ENCODE results near the gene SHROOM4.

Gene SHROOM4

DNA sequence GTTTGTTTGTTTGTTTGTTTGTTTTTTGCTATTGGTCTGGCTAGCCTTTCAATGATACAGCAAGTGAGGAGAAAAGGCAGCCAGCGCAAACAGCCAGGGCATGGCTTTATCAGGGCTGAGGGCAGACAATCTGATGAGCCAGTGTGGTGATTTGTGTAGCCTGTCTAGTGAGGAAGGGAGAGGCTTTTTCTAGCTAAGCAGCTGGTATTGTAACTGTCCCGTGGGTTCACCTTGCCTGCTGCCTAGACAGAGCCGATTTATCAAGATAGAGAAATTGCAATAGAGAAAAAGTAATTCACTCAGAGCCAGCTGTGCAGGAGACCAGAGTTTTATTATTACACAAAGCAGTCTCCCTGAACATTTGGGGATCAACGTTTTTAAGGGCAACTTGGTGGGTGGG lies 28.2 kb upstream of the SHROOM4 start:
- TF ChIP-seq, protein P1, sequence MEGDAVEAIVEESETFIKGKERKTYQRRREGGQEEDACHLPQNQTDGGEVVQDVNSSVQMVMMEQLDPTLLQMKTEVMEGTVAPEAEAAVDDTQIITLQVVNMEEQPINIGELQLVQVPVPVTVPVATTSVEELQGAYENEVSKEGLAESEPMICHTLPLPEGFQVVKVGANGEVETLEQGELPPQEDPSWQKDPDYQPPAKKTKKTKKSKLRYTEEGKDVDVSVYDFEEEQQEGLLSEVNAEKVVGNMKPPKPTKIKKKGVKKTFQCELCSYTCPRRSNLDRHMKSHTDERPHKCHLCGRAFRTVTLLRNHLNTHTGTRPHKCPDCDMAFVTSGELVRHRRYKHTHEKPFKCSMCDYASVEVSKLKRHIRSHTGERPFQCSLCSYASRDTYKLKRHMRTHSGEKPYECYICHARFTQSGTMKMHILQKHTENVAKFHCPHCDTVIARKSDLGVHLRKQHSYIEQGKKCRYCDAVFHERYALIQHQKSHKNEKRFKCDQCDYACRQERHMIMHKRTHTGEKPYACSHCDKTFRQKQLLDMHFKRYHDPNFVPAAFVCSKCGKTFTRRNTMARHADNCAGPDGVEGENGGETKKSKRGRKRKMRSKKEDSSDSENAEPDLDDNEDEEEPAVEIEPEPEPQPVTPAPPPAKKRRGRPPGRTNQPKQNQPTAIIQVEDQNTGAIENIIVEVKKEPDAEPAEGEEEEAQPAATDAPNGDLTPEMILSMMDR (IDR thresholded peaks at IDR 0.05; ENCODE audit: low read depth, low read length): no peak
- no peak for DNase-seq (ENCODE audit: extremely low read depth, low read depth)

DNA sequence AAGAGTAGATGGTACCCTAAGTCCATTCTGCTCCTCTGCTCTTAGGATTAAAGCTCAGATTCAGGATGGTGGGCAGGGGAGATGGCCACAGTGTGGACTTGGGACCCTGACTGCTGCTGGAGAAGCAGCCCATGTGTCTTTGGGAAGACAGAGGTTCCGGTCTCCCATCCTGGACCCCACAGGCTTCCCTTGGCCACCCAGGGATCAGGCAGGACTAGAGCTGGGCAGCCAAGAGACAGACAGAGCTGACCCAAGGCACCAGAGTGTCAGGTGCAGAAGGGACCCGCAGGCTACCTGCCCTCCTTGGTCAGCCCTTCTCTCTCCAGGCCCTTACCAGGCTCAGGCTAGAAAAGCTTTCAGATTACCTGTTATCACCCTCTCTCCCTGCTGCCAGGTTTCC lies 25.7 kb upstream of the SHROOM4 start:
- DNase-seq (ENCODE audit: extremely low read depth, low read depth): no peak
- TF ChIP-seq, protein P1 (IDR thresholded peaks at IDR 0.05; ENCODE audit: low read depth, low read length): no peak

DNA sequence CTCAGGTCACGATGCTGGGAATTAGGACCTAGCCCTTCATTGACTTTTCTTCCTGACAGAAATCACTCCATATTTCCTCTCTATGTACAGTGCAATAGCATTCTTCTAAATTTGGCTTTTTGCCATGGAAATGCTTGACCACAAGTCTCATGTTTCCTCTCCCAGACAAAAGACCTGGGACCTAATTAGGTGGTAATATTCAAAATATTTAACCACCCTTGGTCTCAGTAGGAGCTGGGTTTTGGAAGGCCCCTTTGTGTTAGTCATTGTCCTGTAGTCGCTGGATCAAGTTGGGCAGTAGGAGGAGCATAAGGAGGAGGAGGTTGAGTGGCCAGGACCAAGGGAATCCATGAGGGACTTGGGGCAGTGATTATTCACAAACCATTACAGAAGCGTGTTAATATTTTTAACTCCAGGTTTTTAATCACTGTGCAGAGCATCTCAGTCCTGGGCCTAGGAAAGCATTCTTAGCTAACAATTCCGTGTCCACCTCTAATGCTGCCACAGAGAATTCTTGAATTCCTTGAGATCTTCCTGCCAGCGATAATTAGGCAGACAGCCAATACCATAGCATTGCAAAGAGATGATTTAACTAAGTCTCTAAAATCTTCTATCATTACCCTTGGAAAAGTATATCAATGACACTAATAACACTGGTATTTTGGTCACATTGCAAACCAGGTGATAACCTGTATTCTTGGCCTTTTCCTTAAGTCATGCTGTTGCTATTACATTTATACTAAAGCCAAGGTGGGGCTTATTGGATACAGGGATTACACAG lies 25.0 kb upstream of the SHROOM4 start:
- no peak for DNase-seq (ENCODE audit: extremely low read depth, low read depth)
- TF ChIP-seq, protein P1 (IDR thresholded peaks at IDR 0.05; ENCODE audit: low read depth, low read length): no peak

DNA sequence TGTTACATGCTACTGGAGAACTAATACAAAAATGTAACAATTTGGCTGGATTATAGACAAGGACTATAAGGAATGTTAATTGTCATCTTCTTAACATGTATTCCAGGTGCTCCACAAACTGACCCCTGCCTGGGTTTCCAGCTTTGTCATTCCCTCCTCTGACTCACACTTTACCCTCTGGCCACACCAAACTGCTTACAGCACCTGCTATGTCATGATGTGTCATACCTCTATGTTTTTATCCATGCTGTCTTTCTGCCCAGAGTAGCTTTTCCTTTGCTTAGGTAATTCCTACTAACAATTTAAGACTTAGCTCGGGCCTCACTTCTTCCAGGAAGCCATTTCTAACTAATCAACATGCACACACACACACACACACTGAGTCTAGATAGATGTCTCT lies 14.0 kb upstream of the SHROOM4 start:
- TF ChIP-seq, protein P1 (IDR thresholded peaks at IDR 0.05; ENCODE audit: low read depth, low read length): no peak
- DNase-seq (ENCODE audit: extremely low read depth, low read depth): no peak

DNA sequence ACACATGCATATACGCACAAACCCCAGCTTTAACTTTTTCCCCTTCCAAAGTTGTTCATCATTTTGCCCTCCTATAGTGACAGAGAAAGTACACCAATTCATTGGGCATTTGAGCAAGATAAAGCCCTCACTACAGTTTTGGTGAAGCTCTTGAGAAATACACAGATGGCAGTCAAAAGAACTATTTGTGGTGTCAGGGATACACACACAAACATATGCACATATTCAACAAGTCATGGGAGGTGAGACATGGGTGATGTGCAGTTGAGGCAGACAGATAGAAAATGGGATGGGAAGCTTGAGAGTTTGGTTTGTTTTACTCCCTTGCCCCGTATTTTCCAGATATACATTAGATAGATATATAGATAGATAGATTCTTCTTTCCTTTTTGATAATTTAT lies 11.8 kb upstream of the SHROOM4 start:
- no peak for DNase-seq (ENCODE audit: extremely low read depth, low read depth)
- TF ChIP-seq, protein P1 (IDR thresholded peaks at IDR 0.05; ENCODE audit: low read depth, low read length): no peak

DNA sequence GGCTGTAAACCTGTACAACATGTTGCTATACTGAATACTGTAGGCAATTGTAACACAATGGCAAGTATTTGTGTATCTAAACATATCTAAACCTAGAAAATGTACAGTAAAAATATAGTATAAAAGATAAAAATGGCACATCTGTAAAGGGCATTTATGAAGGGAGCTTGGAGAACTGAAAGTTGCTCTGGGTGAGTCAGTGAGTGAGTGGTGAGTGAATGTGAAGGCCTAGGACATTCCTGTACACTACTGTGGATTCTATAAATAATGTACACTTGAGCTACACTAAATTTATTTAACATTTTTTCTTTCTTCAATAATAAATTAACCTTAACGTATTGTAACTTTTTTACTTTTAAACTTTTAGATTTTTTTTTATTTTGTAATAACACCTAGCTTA lies 5.0 kb upstream of the SHROOM4 start:
- TF ChIP-seq, protein P1 (IDR thresholded peaks at IDR 0.05; ENCODE audit: low read depth, low read length): no peak
- DNase-seq (ENCODE audit: extremely low read depth, low read depth): no peak

DNA sequence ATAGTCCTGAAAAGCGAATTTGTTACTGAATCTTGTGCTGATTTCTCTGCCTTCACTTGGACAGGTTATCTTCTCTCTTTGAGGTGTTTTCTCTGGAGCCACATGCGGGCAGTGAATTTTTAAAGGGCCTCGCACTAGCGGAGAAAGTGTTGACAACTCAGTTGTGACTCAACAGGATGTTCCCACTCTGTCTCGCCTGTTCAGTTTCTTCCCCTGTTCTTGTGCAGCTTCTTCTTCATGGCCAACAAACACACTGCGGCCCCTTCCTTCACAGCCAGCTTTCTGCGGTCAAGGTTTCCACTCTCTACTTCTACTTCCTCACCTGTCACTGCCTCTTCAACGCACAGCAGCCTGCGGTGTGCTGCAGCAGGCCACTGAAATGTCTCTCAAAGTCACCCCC lies 1.1 kb upstream of the SHROOM4 start:
- TF ChIP-seq, protein P1 (IDR thresholded peaks at IDR 0.05; ENCODE audit: low read depth, low read length): no peak
- DNase-seq (ENCODE audit: extremely low read depth, low read depth): no peak

All from AG09319 (cell line).